Calu3 (cell line): Measurements from ENCODE around the gene PLAC1. TPM values are rescaled to one million over a fixed set of nuclear protein-coding genes. Genes with fewer than 3 reads are reported as not detected.

Source experiments
- BruUV-seq: library from RNA; stranded (reverse); fragments of 400-500 nt; replicated peaks from 2 replicates; lab custom pipeline; 2021; lab: Mats Ljungman, UMichigan
- CTCF ChIA-PET: fragments of 300-600 bp; sonication (Branson Sonifier 250); formaldehyde crosslinking; loops from one replicate; lab custom pipeline; 2022; ENCODE audit warnings: antibody characterized with exemption; lab: Charles Lee
- DNase-seq: peaks from one replicate; pipeline ENCODE4 v3.0.0; 2022
- H3K27ac Mint-ChIP-seq: one replicate; pipeline ENCODE4 v1.8.0; 2022; ENCODE audit warnings: mixed read lengths; ENCODE audit not compliant: unreplicated experiment
- H3K27me3 Mint-ChIP-seq: one replicate; pipeline ENCODE4 v1.8.0; 2022; ENCODE audit warnings: mixed read lengths; ENCODE audit not compliant: unreplicated experiment
- H3K36me3 Mint-ChIP-seq: one replicate; pipeline ENCODE4 v1.8.0; 2022; ENCODE audit warnings: mild to moderate bottlenecking, moderate library complexity, mixed read lengths; ENCODE audit not compliant: insufficient read depth, unreplicated experiment
- H3K4me1 Mint-ChIP-seq: one replicate; pipeline ENCODE4 v1.8.0; 2022; ENCODE audit warnings: mild to moderate bottlenecking, low read depth, mixed read lengths; ENCODE audit not compliant: unreplicated experiment
- H3K4me3 Mint-ChIP-seq: one replicate; pipeline ENCODE4 v1.8.0; 2022; ENCODE audit warnings: mild to moderate bottlenecking, low read depth, moderate library complexity, mixed read lengths; ENCODE audit not compliant: unreplicated experiment
- H3K9me3 Mint-ChIP-seq: one replicate; pipeline ENCODE4 v1.8.0; 2022; ENCODE audit warnings: low read depth, mixed read lengths; ENCODE audit not compliant: unreplicated experiment
- intact Hi-C: fragments of 100-400 bp; cut with micrococcal nuclease; formaldehyde crosslinking; loops from one replicate; pipeline ENCODE4 v1.10.0; 2022; ENCODE audit not compliant: unreplicated experiment
- total RNA-seq: library from RNA; stranded (reverse); gene quantifications from 2 replicates; pipeline ENCODE4 v1.2.3, GENCODE V29; 2022
- TF ChIP-seq, protein P1 (sequence below): fragments of 200-600 bp; IDR thresholded peaks from one replicate; pipeline ENCODE4 v1.8.0; 2022; ENCODE audit warnings: antibody characterized with exemption; ENCODE audit not compliant: unreplicated experiment

The PLAC1 gene
- total RNA-seq, 1 experiment from 2014 or later = not detected

DNA sequence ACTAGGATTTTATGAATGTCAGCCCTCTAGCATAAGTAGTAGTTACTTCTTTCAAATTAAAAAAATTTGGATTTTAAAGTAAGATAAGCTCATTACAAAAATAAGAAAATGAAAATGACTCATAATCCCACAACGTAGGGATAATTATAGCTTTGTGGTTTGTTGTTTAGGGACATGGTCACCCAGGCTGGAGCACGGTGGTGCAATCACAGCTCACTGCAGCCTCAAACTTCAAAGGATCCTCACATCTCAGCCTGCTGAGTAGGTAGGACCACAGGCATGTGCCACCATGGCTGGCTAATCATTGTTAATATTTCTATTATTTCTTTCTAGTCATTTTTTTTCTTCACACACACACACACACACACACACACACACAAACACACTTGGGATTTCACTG is 57.6 kb downstream of the PLAC1 start:
- H3K36me3 Mint-ChIP-seq = peaks cover 5% of the 10 kb centered on the region
- no TSS peak for BruUV-seq
- H3K4me1 Mint-ChIP-seq = peaks cover 16% of the 10 kb centered on the region
- CTCF ChIA-PET = no interaction called here
- DNase-seq = no peak
- H3K9me3 Mint-ChIP-seq = peaks cover 2% of the 10 kb centered on the region
- H3K27me3 Mint-ChIP-seq = peaks cover 16% of the 10 kb centered on the region
- TF ChIP-seq, protein P1, sequence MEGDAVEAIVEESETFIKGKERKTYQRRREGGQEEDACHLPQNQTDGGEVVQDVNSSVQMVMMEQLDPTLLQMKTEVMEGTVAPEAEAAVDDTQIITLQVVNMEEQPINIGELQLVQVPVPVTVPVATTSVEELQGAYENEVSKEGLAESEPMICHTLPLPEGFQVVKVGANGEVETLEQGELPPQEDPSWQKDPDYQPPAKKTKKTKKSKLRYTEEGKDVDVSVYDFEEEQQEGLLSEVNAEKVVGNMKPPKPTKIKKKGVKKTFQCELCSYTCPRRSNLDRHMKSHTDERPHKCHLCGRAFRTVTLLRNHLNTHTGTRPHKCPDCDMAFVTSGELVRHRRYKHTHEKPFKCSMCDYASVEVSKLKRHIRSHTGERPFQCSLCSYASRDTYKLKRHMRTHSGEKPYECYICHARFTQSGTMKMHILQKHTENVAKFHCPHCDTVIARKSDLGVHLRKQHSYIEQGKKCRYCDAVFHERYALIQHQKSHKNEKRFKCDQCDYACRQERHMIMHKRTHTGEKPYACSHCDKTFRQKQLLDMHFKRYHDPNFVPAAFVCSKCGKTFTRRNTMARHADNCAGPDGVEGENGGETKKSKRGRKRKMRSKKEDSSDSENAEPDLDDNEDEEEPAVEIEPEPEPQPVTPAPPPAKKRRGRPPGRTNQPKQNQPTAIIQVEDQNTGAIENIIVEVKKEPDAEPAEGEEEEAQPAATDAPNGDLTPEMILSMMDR = no peak
- H3K27ac Mint-ChIP-seq = no peak overlapping the region
- intact Hi-C loops = loop anchor here (5.0 kb wide), 1 partner anchor 152 kb away; no protein-coding TSS in a partner anchor
- no peak overlapping the region for H3K4me3 Mint-ChIP-seq

DNA sequence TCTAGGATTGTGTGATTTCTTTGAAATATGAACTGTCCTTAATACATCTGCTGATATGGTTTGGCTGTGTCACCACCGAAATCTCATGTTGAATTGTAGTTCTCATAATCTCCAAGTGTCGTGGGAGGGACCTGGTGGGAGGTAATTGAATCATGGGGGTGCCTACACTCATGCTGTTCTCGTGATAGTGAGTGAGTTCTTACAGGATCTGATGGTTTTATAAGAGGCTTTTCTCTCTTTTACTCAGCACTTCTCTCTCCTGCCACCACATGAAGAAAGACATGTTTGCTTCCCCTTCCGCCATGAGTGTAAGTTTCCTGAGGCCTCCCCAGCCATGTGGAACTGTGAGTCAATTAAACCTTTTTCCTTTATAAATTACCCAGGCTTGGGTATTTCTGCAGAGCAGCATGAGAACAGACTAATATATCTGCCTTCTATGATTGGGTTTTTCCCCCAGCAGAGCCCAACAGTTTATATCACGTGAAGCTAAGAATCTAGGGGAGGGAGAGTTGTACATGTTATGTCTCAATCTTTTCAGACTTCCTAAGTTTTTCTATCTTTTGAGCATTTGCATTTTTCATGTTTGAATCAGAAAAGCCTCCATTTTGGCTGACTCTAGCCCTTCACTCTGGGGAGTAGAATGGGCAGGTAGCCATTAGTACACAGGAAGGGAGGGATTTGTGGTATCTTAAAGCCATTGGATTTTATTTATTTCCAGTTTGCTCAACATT is 58.9 kb downstream of the PLAC1 start:
- Mint-ChIP-seq H3K4me1 (peaks cover 5% of the 10 kb centered on the region), H3K27me3 (peaks cover 16% of the 10 kb centered on the region), H3K36me3 (no peaks in the 10 kb centered on the region), H3K27ac (no peak overlapping the region), H3K9me3 (peaks cover 2% of the 10 kb centered on the region), H3K4me3 (no peak overlapping the region)
- CTCF ChIA-PET = no interaction called here
- TF ChIP-seq, protein P1 = no peak
- DNase-seq = no peak
- intact Hi-C loops = no loop called here
- BruUV-seq = no TSS peak

DNA sequence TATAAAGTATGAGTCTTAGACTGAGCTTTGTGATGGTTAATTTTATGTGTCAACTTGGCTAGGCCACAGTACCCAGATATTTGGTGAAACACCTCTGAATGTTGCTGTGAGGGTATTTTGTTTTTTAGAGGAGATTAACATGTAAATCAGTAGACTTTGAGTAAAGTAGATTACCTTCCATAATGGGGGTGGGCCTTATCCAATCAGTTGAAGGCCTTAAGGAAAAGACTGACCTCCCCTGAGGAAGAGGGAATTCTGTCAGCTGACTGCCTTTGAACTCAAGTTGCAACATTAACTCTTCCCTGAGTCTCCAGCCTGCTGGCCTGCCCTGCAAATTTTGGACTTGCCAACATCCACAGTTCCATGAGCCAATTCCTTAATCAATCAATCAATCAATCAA is 66.0 kb downstream of the PLAC1 start:
- TF ChIP-seq, protein P1 = no peak
- intact Hi-C loops = no loop called here
- CTCF ChIA-PET = no interaction called here
- Mint-ChIP-seq H3K36me3 (no peaks in the 10 kb centered on the region), H3K9me3 (peaks cover 3% of the 10 kb centered on the region), H3K27ac (no peak overlapping the region), H3K4me3 (no peak overlapping the region), H3K27me3 (no peaks in the 10 kb centered on the region), H3K4me1 (peaks cover 11% of the 10 kb centered on the region)
- no peak for DNase-seq
- BruUV-seq = no TSS peak

DNA sequence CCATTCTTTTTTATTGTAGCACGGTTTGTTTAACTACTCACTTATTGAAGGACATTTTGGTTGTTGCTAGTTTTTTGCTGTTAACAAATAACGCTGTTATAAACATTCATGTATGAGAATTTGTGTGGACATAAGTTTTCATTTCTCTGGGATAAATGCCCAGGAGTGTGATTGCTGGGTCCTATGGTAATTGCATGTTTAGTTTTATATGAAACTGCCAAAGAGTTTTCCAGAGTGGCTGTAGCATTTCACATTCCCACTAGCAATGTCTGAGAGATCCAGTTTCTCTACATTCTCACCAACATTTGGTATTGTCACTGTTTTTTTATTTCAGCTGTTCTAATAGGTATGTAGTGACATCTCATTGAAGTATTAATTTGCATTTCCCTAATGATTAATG is 66.8 kb downstream of the PLAC1 start:
- H3K4me3 Mint-ChIP-seq = no peak overlapping the region
- BruUV-seq = no TSS peak
- H3K27me3 Mint-ChIP-seq = no peaks in the 10 kb centered on the region
- H3K36me3 Mint-ChIP-seq = no peaks in the 10 kb centered on the region
- CTCF ChIA-PET = no interaction called here
- H3K27ac Mint-ChIP-seq = no peak overlapping the region
- TF ChIP-seq, protein P1 = no peak
- no peak for DNase-seq
- peaks cover 11% of the 10 kb centered on the region for H3K4me1 Mint-ChIP-seq
- H3K9me3 Mint-ChIP-seq = peaks cover 3% of the 10 kb centered on the region
- intact Hi-C loops = no loop called here
